22Rv1 (cell line): ENCODE results near the gene AGAP1.

Source experiments
- H3K27ac ChIP-seq: fragments of 450-650 bp; 2 replicates; pipeline ENCODE4 v1.5.1; 2017
- ZFX ChIP-seq: fragments of 450-650 bp; IDR thresholded peaks from 2 replicates; pipeline ENCODE4 v1.6.1; 2017; ENCODE audit warnings: antibody characterized with exemption, borderline replicate concordance
- TF ChIP-seq, protein P1 (sequence below): fragments of 450-650 bp; IDR thresholded peaks from 2 replicates; pipeline ENCODE4 v1.5.1; 2017; ENCODE audit warnings: mild to moderate bottlenecking

AGAP1 gene

DNA sequence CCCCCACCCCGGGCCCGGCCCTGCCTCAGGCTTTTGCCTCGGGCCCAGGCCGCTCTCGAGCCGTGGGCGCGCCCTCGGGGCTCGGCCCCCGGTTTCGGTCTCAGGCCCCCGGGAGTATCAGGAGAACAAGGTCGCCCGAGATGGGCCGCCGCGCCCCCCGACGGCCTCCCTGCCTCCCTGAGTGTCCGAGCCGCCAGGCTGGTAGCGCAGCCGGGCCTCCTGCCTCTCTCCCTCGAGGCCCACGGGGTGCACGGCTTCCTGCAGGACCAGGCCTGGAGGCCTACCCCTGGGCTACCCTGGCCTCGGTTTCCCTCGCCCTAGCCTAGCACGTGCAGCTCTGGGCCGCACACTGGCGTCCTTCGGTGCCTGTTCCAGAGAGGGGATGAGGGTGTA, 665.9 kb downstream of the AGAP1 start:
- H3K27ac ChIP-seq = no peak overlapping the region
- no peak for TF ChIP-seq ZFX
- TF ChIP-seq, protein P1, sequence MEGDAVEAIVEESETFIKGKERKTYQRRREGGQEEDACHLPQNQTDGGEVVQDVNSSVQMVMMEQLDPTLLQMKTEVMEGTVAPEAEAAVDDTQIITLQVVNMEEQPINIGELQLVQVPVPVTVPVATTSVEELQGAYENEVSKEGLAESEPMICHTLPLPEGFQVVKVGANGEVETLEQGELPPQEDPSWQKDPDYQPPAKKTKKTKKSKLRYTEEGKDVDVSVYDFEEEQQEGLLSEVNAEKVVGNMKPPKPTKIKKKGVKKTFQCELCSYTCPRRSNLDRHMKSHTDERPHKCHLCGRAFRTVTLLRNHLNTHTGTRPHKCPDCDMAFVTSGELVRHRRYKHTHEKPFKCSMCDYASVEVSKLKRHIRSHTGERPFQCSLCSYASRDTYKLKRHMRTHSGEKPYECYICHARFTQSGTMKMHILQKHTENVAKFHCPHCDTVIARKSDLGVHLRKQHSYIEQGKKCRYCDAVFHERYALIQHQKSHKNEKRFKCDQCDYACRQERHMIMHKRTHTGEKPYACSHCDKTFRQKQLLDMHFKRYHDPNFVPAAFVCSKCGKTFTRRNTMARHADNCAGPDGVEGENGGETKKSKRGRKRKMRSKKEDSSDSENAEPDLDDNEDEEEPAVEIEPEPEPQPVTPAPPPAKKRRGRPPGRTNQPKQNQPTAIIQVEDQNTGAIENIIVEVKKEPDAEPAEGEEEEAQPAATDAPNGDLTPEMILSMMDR = no peak

DNA sequence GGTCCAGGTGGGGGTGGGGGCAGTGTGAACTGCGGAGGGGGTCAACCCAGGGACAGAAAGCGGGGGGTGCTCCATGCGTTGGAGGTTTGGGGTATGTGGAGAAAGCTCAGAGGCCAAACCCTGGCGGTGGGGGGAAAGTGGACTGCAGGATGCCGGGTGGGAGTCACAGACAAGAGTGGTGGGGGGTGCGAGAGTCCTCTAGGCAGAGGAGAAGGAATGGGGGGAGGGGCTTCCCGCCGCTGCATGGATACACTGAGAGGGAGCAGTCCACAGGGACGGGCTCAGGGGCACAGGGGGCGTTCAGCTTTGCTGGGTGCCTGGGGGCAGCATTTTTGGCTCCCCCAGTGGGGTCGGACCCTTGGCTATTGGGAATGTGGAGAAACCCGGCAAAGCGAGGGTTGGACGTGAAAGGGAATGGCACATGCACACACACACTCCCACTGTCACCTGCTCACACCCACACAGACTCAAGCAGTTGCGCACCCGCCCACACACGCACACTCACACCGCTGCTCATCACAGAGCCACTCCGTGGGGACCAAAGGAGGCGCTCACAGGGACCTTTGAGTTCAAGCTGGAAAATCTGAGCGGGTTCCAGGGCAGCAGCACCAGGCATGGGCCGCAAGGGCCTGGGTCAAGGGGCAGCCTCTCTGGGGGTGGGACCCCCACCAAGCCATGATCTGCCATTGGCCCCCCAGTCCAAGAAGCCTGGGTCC, 666.7 kb downstream of the AGAP1 start:
- H3K27ac ChIP-seq = no peak overlapping the region
- no peak for TF ChIP-seq ZFX
- TF ChIP-seq, protein P1 = no peak

DNA sequence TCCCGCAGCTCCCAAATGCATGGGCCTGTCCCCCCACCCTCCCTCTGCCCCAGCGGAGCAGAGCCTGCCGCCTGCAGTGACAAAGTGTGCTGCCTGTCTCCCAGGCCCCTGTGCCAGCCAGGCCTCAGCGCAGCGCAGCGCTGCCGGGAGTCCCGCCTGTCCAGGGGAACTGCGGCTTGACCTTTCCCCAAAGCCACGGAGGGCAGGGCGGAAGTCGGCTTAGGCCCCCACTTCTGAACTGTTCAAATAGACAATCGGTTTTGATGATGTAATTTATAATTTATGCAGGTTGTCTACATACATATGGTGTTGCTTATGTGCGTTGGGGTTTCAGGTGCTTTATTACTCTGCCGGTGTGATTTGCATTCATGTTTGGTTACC, 667.2 kb downstream of the AGAP1 start:
- TF ChIP-seq, protein P1 = no peak
- no peak for TF ChIP-seq ZFX
- no peak overlapping the region for H3K27ac ChIP-seq

DNA sequence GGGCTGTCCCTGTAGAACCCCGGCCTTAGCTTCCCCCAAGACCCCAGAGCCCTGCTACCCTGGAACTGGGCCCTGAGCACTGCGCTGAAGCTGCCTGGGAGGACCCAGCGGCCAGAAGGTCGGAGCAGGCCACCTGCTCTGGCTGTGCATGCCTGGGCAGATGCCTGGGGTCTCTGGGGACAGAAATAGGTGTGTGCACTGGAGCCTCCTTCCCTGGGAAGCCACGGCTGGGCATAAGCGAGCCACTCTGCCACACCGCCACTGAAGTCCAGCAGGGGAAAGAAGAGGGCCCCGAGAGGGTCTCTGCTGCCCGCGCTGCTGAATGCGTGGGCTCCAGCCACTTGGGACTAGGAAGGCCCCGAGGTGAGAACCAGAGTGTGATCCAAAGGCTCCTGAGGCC, 667.7 kb downstream of the AGAP1 start:
- TF ChIP-seq, protein P1 = no peak
- TF ChIP-seq ZFX = no peak
- no peak overlapping the region for H3K27ac ChIP-seq

DNA sequence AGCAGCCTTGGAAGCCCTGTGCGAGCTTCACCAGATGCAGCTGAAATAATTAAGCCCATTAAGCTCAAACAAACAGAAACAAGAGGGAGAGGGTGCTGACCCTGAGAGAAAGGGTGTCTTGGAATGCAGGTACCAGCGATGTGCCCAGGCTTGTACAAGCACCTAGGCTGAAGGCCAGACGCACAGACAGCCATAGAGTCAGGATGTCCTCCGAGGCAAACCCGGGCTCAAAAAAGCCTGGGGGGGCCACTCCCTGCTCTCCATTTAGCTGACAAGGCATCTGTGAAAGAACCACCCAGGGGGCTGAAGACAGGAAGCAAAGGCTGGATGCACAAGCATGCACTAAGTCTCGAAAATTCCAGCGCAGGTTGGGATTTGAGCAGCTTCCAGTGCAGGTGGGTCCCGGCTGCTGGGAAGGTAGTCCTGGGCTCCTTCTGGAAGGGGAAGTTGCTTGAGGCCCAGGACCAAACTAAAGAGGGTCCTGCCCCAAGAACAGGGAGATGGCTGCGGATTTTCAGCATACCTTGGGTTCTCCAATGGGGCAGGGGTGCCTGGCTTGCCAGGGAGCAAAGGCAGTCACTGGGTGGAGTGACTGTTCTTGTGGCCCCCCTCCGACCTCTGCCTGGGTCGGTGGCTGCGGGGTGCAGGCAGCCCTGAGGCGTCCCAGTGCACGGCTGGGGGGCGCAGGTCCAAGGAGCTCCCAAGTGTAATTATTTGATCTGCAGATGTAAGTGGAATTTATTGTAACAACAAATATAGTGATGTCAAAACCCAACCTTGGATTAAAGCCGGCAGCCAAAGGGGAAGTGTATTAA, 668.4 kb downstream of the AGAP1 start:
- H3K27ac ChIP-seq = no peak overlapping the region
- TF ChIP-seq ZFX = no peak
- TF ChIP-seq, protein P1 = no peak

DNA sequence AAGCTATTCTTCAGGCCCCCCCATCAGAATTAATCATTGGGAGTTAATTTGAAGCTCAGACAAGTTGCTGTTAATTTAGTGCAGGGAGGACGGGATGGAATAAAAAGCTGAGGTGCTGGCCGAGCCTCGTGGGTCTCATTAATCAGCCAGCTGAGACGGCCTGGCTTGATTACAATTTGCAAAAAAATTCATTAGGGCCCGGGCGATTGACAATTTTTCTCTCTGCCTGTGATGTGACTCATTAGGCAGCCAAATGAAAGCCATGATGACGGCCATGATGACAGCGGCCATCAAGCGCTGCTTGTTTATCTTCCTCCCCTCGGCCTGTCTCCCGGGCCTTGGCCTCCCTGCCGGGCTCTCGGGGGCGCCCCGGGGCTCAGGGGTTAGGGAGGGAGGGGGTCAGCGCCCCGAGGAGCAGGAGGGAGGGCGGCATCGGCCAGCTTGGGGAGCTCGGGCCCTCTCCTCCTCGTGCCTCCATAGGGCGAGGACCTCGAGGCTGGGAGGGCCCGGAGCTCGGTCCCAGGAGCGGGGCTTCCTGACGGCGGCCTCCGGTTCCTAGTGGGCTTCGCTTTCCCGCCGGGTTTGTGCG, 669.1 kb downstream of the AGAP1 start:
- no peak overlapping the region for H3K27ac ChIP-seq
- no peak for TF ChIP-seq ZFX
- TF ChIP-seq, protein P1 = no peak
